Fibroblast of lung (primary cell): ENCODE results near the gene CELF2.

Experiments
- EZH2 ChIP-seq: IDR thresholded peaks from 2 replicates; pipeline ENCODE4 v1.5.1; 2012; ENCODE audit warnings: low read length, control low read depth, mild to moderate bottlenecking; ENCODE audit errors: missing control alignments
- TF ChIP-seq, protein P1 (sequence below), 2 donors: IDR thresholded peaks in 1 of 2; conservative IDR thresholded peaks in 1 of 2; 1 replicate in 1 of 2; 2 replicates in 1 of 2; pipeline ENCODE4 v1.5.1; 2011 to 2012; ENCODE audit warnings: low read length in 2 of 2, control low read depth in 1 of 2, inconsistent platforms in 1 of 2, low read depth in 1 of 2, mild to moderate bottlenecking in 1 of 2

DNA sequence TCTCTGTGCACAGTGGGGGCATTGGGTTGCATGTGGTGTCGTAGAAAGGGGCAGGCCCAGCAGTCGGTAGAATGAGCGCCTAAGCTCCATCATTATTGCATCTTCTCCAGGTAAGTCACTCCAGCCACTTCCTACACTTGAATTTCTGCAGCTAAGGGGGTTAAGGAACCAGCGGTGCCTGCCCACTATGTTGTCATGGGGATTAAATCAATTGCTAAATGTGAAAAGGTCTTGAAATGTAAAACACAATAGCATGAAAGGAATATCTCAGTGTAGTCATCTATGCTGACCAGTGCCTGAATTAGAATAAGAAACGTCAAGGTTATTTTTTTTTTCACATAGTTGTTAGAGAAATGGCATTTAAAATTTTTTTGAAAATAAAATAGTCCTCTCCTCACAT lies 15.2 kb upstream of the CELF2 start:
- TF ChIP-seq, protein P1, sequence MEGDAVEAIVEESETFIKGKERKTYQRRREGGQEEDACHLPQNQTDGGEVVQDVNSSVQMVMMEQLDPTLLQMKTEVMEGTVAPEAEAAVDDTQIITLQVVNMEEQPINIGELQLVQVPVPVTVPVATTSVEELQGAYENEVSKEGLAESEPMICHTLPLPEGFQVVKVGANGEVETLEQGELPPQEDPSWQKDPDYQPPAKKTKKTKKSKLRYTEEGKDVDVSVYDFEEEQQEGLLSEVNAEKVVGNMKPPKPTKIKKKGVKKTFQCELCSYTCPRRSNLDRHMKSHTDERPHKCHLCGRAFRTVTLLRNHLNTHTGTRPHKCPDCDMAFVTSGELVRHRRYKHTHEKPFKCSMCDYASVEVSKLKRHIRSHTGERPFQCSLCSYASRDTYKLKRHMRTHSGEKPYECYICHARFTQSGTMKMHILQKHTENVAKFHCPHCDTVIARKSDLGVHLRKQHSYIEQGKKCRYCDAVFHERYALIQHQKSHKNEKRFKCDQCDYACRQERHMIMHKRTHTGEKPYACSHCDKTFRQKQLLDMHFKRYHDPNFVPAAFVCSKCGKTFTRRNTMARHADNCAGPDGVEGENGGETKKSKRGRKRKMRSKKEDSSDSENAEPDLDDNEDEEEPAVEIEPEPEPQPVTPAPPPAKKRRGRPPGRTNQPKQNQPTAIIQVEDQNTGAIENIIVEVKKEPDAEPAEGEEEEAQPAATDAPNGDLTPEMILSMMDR (conservative IDR thresholded peaks at IDR 0.05 in 1 of 2, IDR thresholded peaks at IDR 0.05 in 1 of 2; ENCODE audit: low read depth in 1 of 2, low read length in 2 of 2): no peak
- no peak for TF ChIP-seq EZH2
